ENCODE data around the gene SUCO. TPM values are rescaled to one million over a fixed set of nuclear protein-coding genes. Genes with fewer than 3 reads are reported as not detected.
A peak's percentile ranks its signal among the peaks of the same experiment; 100 is the strongest.

SUCO gene, protein sequence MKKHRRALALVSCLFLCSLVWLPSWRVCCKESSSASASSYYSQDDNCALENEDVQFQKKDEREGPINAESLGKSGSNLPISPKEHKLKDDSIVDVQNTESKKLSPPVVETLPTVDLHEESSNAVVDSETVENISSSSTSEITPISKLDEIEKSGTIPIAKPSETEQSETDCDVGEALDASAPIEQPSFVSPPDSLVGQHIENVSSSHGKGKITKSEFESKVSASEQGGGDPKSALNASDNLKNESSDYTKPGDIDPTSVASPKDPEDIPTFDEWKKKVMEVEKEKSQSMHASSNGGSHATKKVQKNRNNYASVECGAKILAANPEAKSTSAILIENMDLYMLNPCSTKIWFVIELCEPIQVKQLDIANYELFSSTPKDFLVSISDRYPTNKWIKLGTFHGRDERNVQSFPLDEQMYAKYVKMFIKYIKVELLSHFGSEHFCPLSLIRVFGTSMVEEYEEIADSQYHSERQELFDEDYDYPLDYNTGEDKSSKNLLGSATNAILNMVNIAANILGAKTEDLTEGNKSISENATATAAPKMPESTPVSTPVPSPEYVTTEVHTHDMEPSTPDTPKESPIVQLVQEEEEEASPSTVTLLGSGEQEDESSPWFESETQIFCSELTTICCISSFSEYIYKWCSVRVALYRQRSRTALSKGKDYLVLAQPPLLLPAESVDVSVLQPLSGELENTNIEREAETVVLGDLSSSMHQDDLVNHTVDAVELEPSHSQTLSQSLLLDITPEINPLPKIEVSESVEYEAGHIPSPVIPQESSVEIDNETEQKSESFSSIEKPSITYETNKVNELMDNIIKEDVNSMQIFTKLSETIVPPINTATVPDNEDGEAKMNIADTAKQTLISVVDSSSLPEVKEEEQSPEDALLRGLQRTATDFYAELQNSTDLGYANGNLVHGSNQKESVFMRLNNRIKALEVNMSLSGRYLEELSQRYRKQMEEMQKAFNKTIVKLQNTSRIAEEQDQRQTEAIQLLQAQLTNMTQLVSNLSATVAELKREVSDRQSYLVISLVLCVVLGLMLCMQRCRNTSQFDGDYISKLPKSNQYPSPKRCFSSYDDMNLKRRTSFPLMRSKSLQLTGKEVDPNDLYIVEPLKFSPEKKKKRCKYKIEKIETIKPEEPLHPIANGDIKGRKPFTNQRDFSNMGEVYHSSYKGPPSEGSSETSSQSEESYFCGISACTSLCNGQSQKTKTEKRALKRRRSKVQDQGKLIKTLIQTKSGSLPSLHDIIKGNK (N-terminal part only)
- 10 to 100 TPM; 19.5 to 43.5 TPM for total RNA-seq

DNA sequence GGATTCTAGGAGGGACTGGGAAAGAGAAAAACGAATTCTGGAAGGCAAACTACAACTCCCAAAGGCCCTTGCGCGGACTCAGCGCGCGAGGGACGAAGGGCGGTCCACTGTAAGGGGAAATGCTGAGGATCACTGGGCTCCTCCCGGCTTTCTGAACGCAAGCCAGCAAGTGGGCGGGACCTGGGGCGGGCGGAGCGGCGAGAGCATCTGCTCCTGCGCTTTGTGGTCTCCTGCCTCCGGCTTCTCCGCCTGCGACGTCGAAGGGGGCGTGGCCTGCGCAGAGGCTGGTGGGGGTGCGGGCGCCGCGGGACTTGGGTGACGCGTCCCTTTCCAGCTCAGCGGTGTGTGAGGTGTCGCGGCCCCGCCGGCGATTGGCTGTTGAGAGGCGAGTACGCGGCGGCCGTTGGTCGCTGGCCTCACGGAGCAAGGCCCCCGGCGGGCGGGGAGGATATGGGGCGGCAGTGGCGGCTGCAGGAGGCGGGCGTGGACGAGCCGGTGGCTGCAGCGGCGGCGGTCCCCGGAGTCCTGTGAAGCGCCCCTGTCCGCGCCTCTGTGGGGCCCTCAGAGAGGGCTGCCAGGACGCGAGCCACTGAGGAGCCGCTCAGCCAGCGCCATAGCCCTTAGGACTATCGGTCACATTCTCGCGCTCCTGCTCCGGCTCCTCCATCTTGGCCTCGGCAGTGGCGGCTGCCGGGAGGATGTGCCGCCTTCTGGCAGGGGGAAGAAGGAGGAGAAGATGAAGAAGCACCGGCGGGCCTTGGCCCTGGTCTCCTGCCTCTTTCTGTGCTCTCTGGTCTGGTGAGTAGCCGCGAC lies at the start of gene SUCO:
SUCO (plus strand) TSS at position 451 of the 813 bp plus-strand sequence; CDS start at position 737, 286 bp downstream.
- H3K4me3 ChIP-seq = peak within 1 kb of the TSS; percentile 93
- H3K4me1 ChIP-seq (ENCODE audit: control insufficient read depth in 1 of 2, low read depth in 2 of 2) = peaks cover 6 to 26% of the 10 kb centered on the region in 2 donors
- H3K36me3 ChIP-seq = no peaks in the 10 kb centered on the region
- no peaks in the 10 kb centered on the region for H3K9me3 ChIP-seq
- DNase-seq (ENCODE audit: low spot score) (peak; percentile 98), ATAC-seq (ENCODE audit: insufficient number of reproducible peaks, low FRiP score, low read depth) (peak; percentile 92)
- H3K27me3 ChIP-seq (replicated peaks; ENCODE audit: insufficient read depth) = no peaks in the 10 kb centered on the region
- TF ChIP-seq, protein P1, sequence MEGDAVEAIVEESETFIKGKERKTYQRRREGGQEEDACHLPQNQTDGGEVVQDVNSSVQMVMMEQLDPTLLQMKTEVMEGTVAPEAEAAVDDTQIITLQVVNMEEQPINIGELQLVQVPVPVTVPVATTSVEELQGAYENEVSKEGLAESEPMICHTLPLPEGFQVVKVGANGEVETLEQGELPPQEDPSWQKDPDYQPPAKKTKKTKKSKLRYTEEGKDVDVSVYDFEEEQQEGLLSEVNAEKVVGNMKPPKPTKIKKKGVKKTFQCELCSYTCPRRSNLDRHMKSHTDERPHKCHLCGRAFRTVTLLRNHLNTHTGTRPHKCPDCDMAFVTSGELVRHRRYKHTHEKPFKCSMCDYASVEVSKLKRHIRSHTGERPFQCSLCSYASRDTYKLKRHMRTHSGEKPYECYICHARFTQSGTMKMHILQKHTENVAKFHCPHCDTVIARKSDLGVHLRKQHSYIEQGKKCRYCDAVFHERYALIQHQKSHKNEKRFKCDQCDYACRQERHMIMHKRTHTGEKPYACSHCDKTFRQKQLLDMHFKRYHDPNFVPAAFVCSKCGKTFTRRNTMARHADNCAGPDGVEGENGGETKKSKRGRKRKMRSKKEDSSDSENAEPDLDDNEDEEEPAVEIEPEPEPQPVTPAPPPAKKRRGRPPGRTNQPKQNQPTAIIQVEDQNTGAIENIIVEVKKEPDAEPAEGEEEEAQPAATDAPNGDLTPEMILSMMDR (IDR thresholded peaks at IDR 0.05) = no peak
- H3K27ac ChIP-seq = peak within 1 kb of the TSS; percentile 96 to 99

DNA sequence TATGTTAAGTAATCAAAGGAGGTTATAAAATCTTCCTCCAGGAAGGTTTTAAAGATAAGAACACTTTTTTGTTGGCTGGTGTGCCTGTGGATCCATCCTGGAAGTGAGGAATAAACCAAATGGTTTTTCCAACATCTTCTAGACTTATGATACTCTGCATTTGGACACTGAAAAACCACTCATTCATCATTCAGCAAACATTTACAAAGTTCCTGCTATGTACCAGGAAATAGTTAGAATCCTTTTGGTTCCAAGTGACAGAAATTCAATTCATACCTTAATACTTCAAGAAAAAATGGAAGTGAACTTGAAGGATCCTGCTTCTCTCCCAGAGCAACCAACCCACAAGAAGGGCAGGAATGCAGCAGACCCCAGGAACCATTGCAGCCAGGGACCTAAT lies 49.5 kb upstream of the SUCO start:
- no peaks in the 10 kb centered on the region for H3K4me1 ChIP-seq (ENCODE audit: control insufficient read depth in 1 of 2, low read depth in 2 of 2)
- no peaks in the 10 kb centered on the region for H3K36me3 ChIP-seq
- no peaks in the 10 kb centered on the region for H3K27me3 ChIP-seq (replicated peaks; ENCODE audit: insufficient read depth)
- H3K27ac ChIP-seq = no peak overlapping the region
- no peak overlapping the region for H3K4me3 ChIP-seq
- TF ChIP-seq, protein P1 (IDR thresholded peaks at IDR 0.05) = no peak
- no peaks in the 10 kb centered on the region for H3K9me3 ChIP-seq
- DNase-seq (ENCODE audit: low spot score) (no peak), ATAC-seq (ENCODE audit: insufficient number of reproducible peaks, low FRiP score, low read depth) (no peak)

DNA sequence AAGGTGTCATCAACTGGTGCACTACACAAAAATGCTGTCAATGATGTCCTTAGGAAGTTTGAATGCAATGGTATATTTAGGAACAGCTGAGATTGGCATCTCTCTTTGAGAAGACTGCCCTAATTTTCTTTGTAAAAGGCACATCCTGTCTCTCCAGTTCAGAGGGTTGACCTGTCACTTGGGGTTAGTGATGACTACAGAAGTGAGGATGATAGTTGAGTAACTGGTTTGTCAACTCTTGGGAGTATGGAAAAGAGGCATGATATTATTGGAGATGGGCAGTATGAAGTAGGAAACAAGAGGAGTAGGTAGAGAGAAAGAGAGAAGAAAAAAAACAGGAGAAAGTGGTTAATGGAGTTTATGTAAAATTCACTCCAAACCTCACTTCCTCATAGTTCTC lies 48.7 kb upstream of the SUCO start:
- ATAC-seq (ENCODE audit: insufficient number of reproducible peaks, low FRiP score, low read depth) = no peak
- no peaks in the 10 kb centered on the region for H3K4me1 ChIP-seq (ENCODE audit: control insufficient read depth in 1 of 2, low read depth in 2 of 2)
- no peak overlapping the region for H3K4me3 ChIP-seq
- no peaks in the 10 kb centered on the region for H3K36me3 ChIP-seq
- H3K27ac ChIP-seq = no peak overlapping the region
- TF ChIP-seq, protein P1 (IDR thresholded peaks at IDR 0.05) = no peak
- no peaks in the 10 kb centered on the region for H3K9me3 ChIP-seq
- no peak for DNase-seq (ENCODE audit: low spot score)
- H3K27me3 ChIP-seq (replicated peaks; ENCODE audit: insufficient read depth) = no peaks in the 10 kb centered on the region

DNA sequence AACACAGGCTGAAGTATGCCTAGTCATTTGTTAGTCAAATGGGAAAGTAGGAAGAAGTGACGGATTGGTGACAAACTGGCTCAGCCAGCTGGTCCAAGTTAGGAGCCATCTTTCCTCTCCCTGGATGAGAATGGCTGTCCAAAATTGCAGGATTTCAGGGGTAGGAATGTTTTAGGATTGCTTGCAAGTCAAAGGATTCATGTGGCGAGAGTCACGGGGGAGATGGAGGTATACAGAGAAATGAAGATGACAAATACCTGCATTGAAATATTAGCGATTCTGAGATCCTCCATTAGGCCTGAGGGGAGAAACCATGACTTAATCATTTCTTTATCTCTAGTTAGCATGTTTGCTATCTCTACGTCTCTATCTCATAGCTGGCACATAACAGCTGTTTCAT lies 47.3 kb upstream of the SUCO start:
- TF ChIP-seq, protein P1 (IDR thresholded peaks at IDR 0.05) = no peak
- H3K27ac ChIP-seq = no peak overlapping the region
- DNase-seq (ENCODE audit: low spot score) (no peak), ATAC-seq (ENCODE audit: insufficient number of reproducible peaks, low FRiP score, low read depth) (no peak)
- no peaks in the 10 kb centered on the region for H3K27me3 ChIP-seq (replicated peaks; ENCODE audit: insufficient read depth)
- H3K9me3 ChIP-seq = no peaks in the 10 kb centered on the region
- no peaks in the 10 kb centered on the region for H3K36me3 ChIP-seq
- H3K4me1 ChIP-seq (ENCODE audit: control insufficient read depth in 1 of 2, low read depth in 2 of 2) = no peaks in the 10 kb centered on the region
- no peak overlapping the region for H3K4me3 ChIP-seq

Measured in thoracic aorta (tissue), 2 donors.